ENCODE data around the gene PSMA7. TPM values are rescaled to one million over a fixed set of nuclear protein-coding genes. Genes with fewer than 3 reads are reported as not detected.
"Not testable (repeated sequence)": the region's sequence is repeated elsewhere in the genome, so short reads cannot be mapped to it uniquely, and the experiment has no call there.

PSMA7 gene
- polyA plus RNA-seq, 1 donor, result 163 TPM

GRCh38 chr20:62156254-62156556 lies 13.0 kb upstream of the PSMA7 start:
- no peak overlapping the region for H3K4me3 ChIP-seq (ENCODE audit: low read length)
- no peak overlapping the region for H3K27ac ChIP-seq (ENCODE audit: low read length)
- WGBS (ENCODE audit: insufficient coverage, low lambda C conversion rate), result no CpG with 5 or more reads among the region's 3 CpGs
- peaks cover 38% of the 10 kb centered on the region for H3K36me3 ChIP-seq (ENCODE audit: control insufficient read depth, insufficient read depth, low read length)
- no peaks in the 10 kb centered on the region for H3K9me3 ChIP-seq (ENCODE audit: control insufficient read depth, low read depth, low read length)
- H3K27me3 ChIP-seq (ENCODE audit: control insufficient read depth, insufficient read depth, low read length), result no peaks in the 10 kb centered on the region
- no peak for DNase-seq
- H3K4me1 ChIP-seq (ENCODE audit: control insufficient read depth, insufficient read depth, low read length), result no peaks in the 10 kb centered on the region

GRCh38 chr20:62155428-62156253 lies 12.4 kb upstream of the PSMA7 start:
- no CpG with 5 or more reads among the region's 29 CpGs for WGBS (ENCODE audit: insufficient coverage, low lambda C conversion rate)
- DNase-seq, result no peak
- H3K27ac ChIP-seq (ENCODE audit: low read length), result no peak overlapping the region
- H3K36me3 ChIP-seq (ENCODE audit: control insufficient read depth, insufficient read depth, low read length), result peaks cover 34% of the 10 kb centered on the region
- no peaks in the 10 kb centered on the region for H3K9me3 ChIP-seq (ENCODE audit: control insufficient read depth, low read depth, low read length)
- H3K27me3 ChIP-seq (ENCODE audit: control insufficient read depth, insufficient read depth, low read length), result no peaks in the 10 kb centered on the region
- H3K4me3 ChIP-seq (ENCODE audit: low read length), result no peak overlapping the region
- no peaks in the 10 kb centered on the region for H3K4me1 ChIP-seq (ENCODE audit: control insufficient read depth, insufficient read depth, low read length)

GRCh38 chr20:62151835-62152364 lies 8.7 kb upstream of the PSMA7 start:
- Histone ChIP-seq H3K4me1 (ENCODE audit: control insufficient read depth, insufficient read depth, low read length) (no peaks in the 10 kb centered on the region), H3K27ac (ENCODE audit: low read length) (no peak overlapping the region)
- WGBS (ENCODE audit: insufficient coverage, low lambda C conversion rate), result 80% methylated on average over 1 of the region's 23 CpGs

DNA sequence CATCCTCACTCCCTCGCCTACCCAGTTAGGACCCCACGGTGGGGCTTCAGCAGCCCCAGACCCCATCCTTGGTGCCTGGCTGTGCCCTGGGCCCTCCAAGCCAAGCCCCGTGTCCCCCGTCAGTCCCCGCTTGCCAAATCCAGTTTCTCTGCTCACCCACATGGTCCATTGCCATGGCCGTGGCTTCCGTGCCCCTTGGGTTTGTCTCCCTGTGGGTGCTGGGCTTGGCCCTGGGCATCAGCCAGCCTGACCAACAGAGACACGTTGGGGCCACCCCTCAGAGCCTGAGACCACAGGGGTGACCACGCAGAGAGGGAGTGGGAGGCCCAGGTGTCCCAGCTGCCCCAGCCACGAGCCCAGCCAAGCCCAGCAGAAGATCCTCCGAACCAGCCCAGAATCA lies 8.0 kb upstream of the PSMA7 start:
- no peak for DNase-seq

More at GRCh38 chr20:62151835-62152364, 8.7 kb upstream of the PSMA7 start:
- Histone ChIP-seq H3K4me3 (ENCODE audit: low read length) (no peak overlapping the region), H3K9me3 (ENCODE audit: control insufficient read depth, low read depth, low read length) (no peaks in the 10 kb centered on the region), H3K27me3 (ENCODE audit: control insufficient read depth, insufficient read depth, low read length) (no peaks in the 10 kb centered on the region), H3K36me3 (ENCODE audit: control insufficient read depth, insufficient read depth, low read length) (peaks cover 20% of the 10 kb centered on the region)
- no peak for DNase-seq

DNA sequence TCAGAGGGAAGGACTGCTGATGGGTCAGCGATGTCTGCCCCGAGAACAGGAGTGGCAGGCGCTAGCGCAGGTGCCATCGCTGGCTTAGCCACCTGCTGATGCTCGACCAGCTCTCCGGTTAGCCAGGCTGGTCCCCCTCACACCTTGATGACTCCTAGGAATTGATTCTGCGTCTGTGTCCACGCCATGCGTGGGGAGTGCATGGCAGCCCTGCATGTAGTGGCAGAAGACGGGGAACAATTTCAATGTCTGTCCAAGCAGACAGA lies 7.0 kb upstream of the PSMA7 start:
- DNase-seq, result no peak
- Histone ChIP-seq H3K27me3 (ENCODE audit: control insufficient read depth, insufficient read depth, low read length) (no peaks in the 10 kb centered on the region), H3K4me3 (ENCODE audit: low read length) (no peak overlapping the region), H3K36me3 (ENCODE audit: control insufficient read depth, insufficient read depth, low read length) (peaks cover 15% of the 10 kb centered on the region), H3K9me3 (ENCODE audit: control insufficient read depth, low read depth, low read length) (no peaks in the 10 kb centered on the region), H3K27ac (ENCODE audit: low read length) (no peak overlapping the region), H3K4me1 (ENCODE audit: control insufficient read depth, insufficient read depth, low read length) (no peaks in the 10 kb centered on the region)
- WGBS (ENCODE audit: insufficient coverage, low lambda C conversion rate), result no CpG with 5 or more reads among the region's 11 CpGs

More for the DNA sequence above, 8.0 kb upstream of the PSMA7 start:
- Histone ChIP-seq H3K27ac (ENCODE audit: low read length) (no peak overlapping the region), H3K9me3 (ENCODE audit: control insufficient read depth, low read depth, low read length) (no peaks in the 10 kb centered on the region), H3K4me3 (ENCODE audit: low read length) (no peak overlapping the region), H3K4me1 (ENCODE audit: control insufficient read depth, insufficient read depth, low read length) (no peaks in the 10 kb centered on the region), H3K36me3 (ENCODE audit: control insufficient read depth, insufficient read depth, low read length) (peaks cover 20% of the 10 kb centered on the region), H3K27me3 (ENCODE audit: control insufficient read depth, insufficient read depth, low read length) (no peaks in the 10 kb centered on the region)
- no CpG with 5 or more reads among the region's 11 CpGs for WGBS (ENCODE audit: insufficient coverage, low lambda C conversion rate)

GRCh38 chr20:62149532-62150309 lies 6.5 kb upstream of the PSMA7 start:
- Histone ChIP-seq H3K9me3 (ENCODE audit: control insufficient read depth, low read depth, low read length) (no peaks in the 10 kb centered on the region), H3K27ac (ENCODE audit: low read length) (no peak overlapping the region), H3K4me1 (ENCODE audit: control insufficient read depth, insufficient read depth, low read length) (peaks cover 3% of the 10 kb centered on the region), H3K36me3 (ENCODE audit: control insufficient read depth, insufficient read depth, low read length) (peaks cover 12% of the 10 kb centered on the region), H3K4me3 (ENCODE audit: low read length) (no peak overlapping the region), H3K27me3 (ENCODE audit: control insufficient read depth, insufficient read depth, low read length) (no peaks in the 10 kb centered on the region)
- WGBS (ENCODE audit: insufficient coverage, low lambda C conversion rate), result 0% methylated on average over 1 of the region's 24 CpGs
- no peak for DNase-seq

DNA sequence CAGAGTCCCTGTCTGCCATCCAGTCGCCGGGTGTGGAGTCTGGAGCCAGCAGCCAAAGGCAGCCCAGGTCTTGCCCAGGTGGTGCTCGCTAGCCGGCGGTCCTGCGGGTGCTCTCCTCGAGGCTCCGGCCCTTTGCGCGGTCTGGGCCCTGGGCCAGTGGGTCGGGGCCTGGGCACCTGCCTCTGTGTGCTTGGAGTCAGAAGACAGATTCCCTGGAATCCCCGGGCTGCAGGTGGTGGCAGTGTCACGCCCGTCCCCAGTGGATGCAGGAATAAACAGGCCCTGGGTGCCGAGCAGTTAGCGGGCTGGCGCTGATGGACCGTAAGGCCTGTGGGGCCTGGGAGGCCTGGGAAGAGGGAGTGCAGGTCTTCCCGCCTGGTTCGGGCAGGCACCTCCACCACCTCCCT lies 5.7 kb upstream of the PSMA7 start:
- WGBS (ENCODE audit: insufficient coverage, low lambda C conversion rate), result no CpG with 5 or more reads among the region's 20 CpGs
- no peak overlapping the region for H3K27ac ChIP-seq (ENCODE audit: low read length)

DNA sequence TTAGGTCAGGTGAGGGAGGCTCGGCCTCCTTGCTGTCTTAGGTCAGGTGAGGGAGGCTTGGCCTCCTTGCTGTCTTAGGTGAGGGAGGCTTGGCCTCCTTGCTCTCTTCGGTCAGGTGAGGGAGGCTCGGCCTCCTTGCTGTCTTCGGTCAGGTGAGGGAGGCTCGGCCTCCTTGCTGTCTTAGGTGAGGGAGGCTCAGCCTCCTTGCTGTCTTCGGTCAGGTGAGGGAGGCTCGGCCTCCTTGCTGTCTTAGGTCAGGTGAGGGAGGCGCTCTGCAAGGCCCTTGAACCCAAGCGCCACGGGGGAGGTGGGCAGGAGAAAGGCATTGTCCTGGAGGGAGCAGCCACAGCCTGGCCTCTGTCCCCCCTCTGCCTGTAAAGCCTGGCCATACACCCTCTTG lies 5.2 kb upstream of the PSMA7 start:
- WGBS (ENCODE audit: insufficient coverage, low lambda C conversion rate), result no CpG with 5 or more reads among the region's 10 CpGs
- H3K4me1 ChIP-seq (ENCODE audit: control insufficient read depth, insufficient read depth, low read length); DNase-seq; H3K27ac ChIP-seq (ENCODE audit: low read length); H3K4me3 ChIP-seq (ENCODE audit: low read length); H3K36me3 ChIP-seq (ENCODE audit: control insufficient read depth, insufficient read depth, low read length); H3K27me3 ChIP-seq (ENCODE audit: control insufficient read depth, insufficient read depth, low read length); H3K9me3 ChIP-seq (ENCODE audit: control insufficient read depth, low read depth, low read length): not testable (repeated sequence)

More for the DNA sequence above, 5.7 kb upstream of the PSMA7 start:
- Histone ChIP-seq H3K36me3 (ENCODE audit: control insufficient read depth, insufficient read depth, low read length) (peaks cover 6% of the 10 kb centered on the region), H3K27me3 (ENCODE audit: control insufficient read depth, insufficient read depth, low read length) (no peaks in the 10 kb centered on the region), H3K9me3 (ENCODE audit: control insufficient read depth, low read depth, low read length) (no peaks in the 10 kb centered on the region), H3K4me1 (ENCODE audit: control insufficient read depth, insufficient read depth, low read length) (peaks cover 3% of the 10 kb centered on the region), H3K4me3 (ENCODE audit: low read length) (no peak overlapping the region)
- no peak for DNase-seq

GRCh38 chr20:62147528-62147927 lies 4.3 kb upstream of the PSMA7 start:
- Histone ChIP-seq H3K27me3 (ENCODE audit: control insufficient read depth, insufficient read depth, low read length) (no peaks in the 10 kb centered on the region), H3K27ac (ENCODE audit: low read length) (no peak overlapping the region), H3K36me3 (ENCODE audit: control insufficient read depth, insufficient read depth, low read length) (peaks cover 2% of the 10 kb centered on the region), H3K4me3 (ENCODE audit: low read length) (no peak overlapping the region), H3K4me1 (ENCODE audit: control insufficient read depth, insufficient read depth, low read length) (peaks cover 3% of the 10 kb centered on the region), H3K9me3 (ENCODE audit: control insufficient read depth, low read depth, low read length) (no peaks in the 10 kb centered on the region)
- DNase-seq, result no peak
- WGBS (ENCODE audit: insufficient coverage, low lambda C conversion rate), result no CpG with 5 or more reads among the region's 9 CpGs

DNA sequence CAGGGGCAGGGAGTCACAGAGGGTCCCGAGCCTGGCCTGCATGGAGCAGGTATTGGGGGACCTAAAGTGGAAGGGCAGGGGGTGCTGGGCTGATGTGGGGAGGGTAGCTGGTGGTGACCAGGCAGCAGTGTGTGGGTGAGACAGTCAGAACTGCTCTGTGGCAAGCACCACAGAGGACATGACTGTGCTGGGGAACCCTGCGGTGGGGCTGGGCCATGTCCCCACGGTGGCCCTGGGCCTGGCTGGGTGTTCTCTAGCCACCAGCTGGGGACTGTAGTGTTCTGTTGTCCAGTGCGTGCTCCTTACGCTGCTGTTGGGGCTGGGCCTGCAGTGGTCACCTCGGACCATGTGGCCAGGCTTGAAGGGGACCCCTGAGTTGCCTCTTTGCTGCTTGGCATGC lies 3.9 kb upstream of the PSMA7 start:
- no CpG with 5 or more reads among the region's 6 CpGs for WGBS (ENCODE audit: insufficient coverage, low lambda C conversion rate)
- no peak for DNase-seq
- Histone ChIP-seq H3K9me3 (ENCODE audit: control insufficient read depth, low read depth, low read length) (no peaks in the 10 kb centered on the region), H3K4me1 (ENCODE audit: control insufficient read depth, insufficient read depth, low read length) (peaks cover 3% of the 10 kb centered on the region), H3K27ac (ENCODE audit: low read length) (no peak overlapping the region), H3K27me3 (ENCODE audit: control insufficient read depth, insufficient read depth, low read length) (no peaks in the 10 kb centered on the region), H3K4me3 (ENCODE audit: low read length) (no peak overlapping the region), H3K36me3 (ENCODE audit: control insufficient read depth, insufficient read depth, low read length) (peaks cover under 1% of the 10 kb centered on the region)
